HCT116 (cell line): ENCODE results near the gene VIT. TPM values are rescaled to one million over a fixed set of nuclear protein-coding genes. Genes with fewer than 3 reads are reported as not detected.

Source experiments
- ATAC-seq: fragments of 200-7000 bp; cut with Tn5 transposase; 2 replicates; pipeline ENCODE4 v1.9.1; 2020; ENCODE audit warnings: mild to moderate bottlenecking, moderate library complexity
- BruUV-seq: library from RNA; stranded (reverse); fragments of 400-500 nt; replicated peaks from 2 replicates; lab custom pipeline; 2021; lab: Mats Ljungman, UMichigan
- CTCF ChIA-PET: fragments of 300-600 bp; sonication (Branson Sonifier 250); formaldehyde crosslinking; loops from one replicate; lab custom pipeline; 2021; ENCODE audit warnings: antibody characterized with exemption; lab: Charles Lee
- POLR2A ChIA-PET: fragments of 300-600, 350-600 bp; sonication (Branson Sonifier 250); formaldehyde crosslinking; loops from one replicate; lab custom pipeline; 2021; ENCODE audit warnings: antibody characterized with exemption; lab: Charles Lee
- RAD21 ChIA-PET, 2 experiments: fragments of 300-600 bp; sonication (Branson Sonifier 250); formaldehyde crosslinking; loops; one replicate each; lab custom pipeline; 2023; ENCODE audit warnings: low total read pairs in 2 of 2; ENCODE audit not compliant: uncharacterized antibody in 2 of 2, unreplicated experiment in 2 of 2, low non-redundant PET in 1 of 2; lab: Charles Lee
- DNase-seq: peaks from one replicate; pipeline ENCODE4 v3.0.0-alpha.2; 2010; ENCODE audit warnings: low read depth, low spot score
- H2AFZ ChIP-seq: fragments of 200-600 bp; shearing (Covaris generic), sonication (generic); 2 replicates; pipeline ENCODE4 v1.6.1; 2017; ENCODE audit warnings: low read depth, mixed run types, mixed read lengths, antibody characterized with exemption, low read length; ENCODE audit not compliant: poor library complexity, severe bottlenecking
- H3K27ac ChIP-seq: 2 replicates; pipeline ENCODE4 v1.5.1; 2012; ENCODE audit warnings: low read depth, low read length
- H3K27me3 ChIP-seq: fragments of 200-600 bp; sonication (generic); 2 replicates; pipeline ENCODE4 v1.6.1; 2016; ENCODE audit warnings: mixed run types, low read length, mixed read lengths; ENCODE audit not compliant: insufficient read depth
- H3K36me3 ChIP-seq, 2 experiments: fragments of 200-500 bp in 1 of 2; fragments of 200-600 bp in 1 of 2; sonication (Bioruptor generic) in 1 of 2; sonication (generic) in 1 of 2; 2 replicates each; pipeline versions ENCODE4 v1.5.1 to v1.6.1; 2014 to 2016; ENCODE audit warnings: low read length in 2 of 2, inconsistent platforms in 1 of 2, mixed read lengths in 1 of 2, mixed run types in 1 of 2; ENCODE audit not compliant: insufficient read depth in 2 of 2, control insufficient read depth in 1 of 2
- H3K4me1 ChIP-seq, 2 experiments: fragments of 200-600 bp in 1 of 2; sonication (generic) in 1 of 2; 2 replicates each; pipeline versions ENCODE4 v1.5.1 to v1.6.1; 2012 to 2017; ENCODE audit warnings: low read length in 2 of 2, inconsistent platforms in 1 of 2, mild to moderate bottlenecking in 1 of 2, mixed read lengths in 1 of 2, mixed run types in 1 of 2, moderate library complexity in 1 of 2; ENCODE audit not compliant: insufficient read depth in 2 of 2, control insufficient read depth in 1 of 2
- H3K4me2 ChIP-seq: fragments of 200-600 bp; sonication (generic); 2 replicates; pipeline ENCODE4 v1.6.1; 2017; ENCODE audit warnings: mixed run types, low read length, mixed read lengths
- H3K4me3 ChIP-seq, 2 experiments: fragments of 200-600 bp in 1 of 2; sonication (generic) in 1 of 2; replicated peaks in 1 of 2; 2 replicates each; pipeline ENCODE4 v1.5.1; 2011 to 2016; ENCODE audit warnings: low read length in 2 of 2, control low read depth in 1 of 2, low read depth in 1 of 2, mild to moderate bottlenecking in 1 of 2, mixed read lengths in 1 of 2, mixed run types in 1 of 2
- H3K79me2 ChIP-seq: fragments of 200-600 bp; sonication (generic); 2 replicates; pipeline ENCODE4 v1.6.1; 2017; ENCODE audit warnings: mild to moderate bottlenecking, mixed run types, low read length, moderate library complexity, mixed read lengths; ENCODE audit not compliant: insufficient read depth
- H3K9ac ChIP-seq: fragments of 200-600 bp; sonication (generic); 2 replicates; pipeline ENCODE4 v1.6.1; 2016; ENCODE audit warnings: low read length, mixed read lengths
- H3K9me2 ChIP-seq: fragments of 200-600 bp; sonication (generic), shearing (Covaris generic); 2 replicates; pipeline ENCODE4 v1.6.1; 2017; ENCODE audit warnings: mixed run types, mild to moderate bottlenecking, moderate library complexity; ENCODE audit not compliant: insufficient read depth
- H3K9me3 ChIP-seq, 2 experiments: fragments of 200-500 bp in 1 of 2; fragments of 200-600 bp in 1 of 2; sonication (Bioruptor generic) in 1 of 2; sonication (generic) in 1 of 2; 2 replicates each; pipeline ENCODE4 v1.6.1; 2014 to 2017; ENCODE audit warnings: low read length in 2 of 2, mixed read lengths in 2 of 2, inconsistent platforms in 1 of 2, low read depth in 1 of 2, mild to moderate bottlenecking in 1 of 2, mixed run types in 1 of 2, moderate library complexity in 1 of 2; ENCODE audit not compliant: control insufficient read depth in 1 of 2, insufficient read depth in 1 of 2
- H4K20me1 ChIP-seq: fragments of 200-600 bp; sonication (generic), shearing (Covaris generic); 2 replicates; pipeline ENCODE4 v1.6.1; 2017; ENCODE audit warnings: mixed run types, mild to moderate bottlenecking, moderate library complexity; ENCODE audit not compliant: insufficient read depth
- CBX3 ChIP-seq: IDR thresholded peaks from 2 replicates; pipeline ENCODE4 v1.6.1; 2012; ENCODE audit warnings: low read depth
- POLR2A ChIP-seq: IDR thresholded peaks from 2 replicates; pipeline ENCODE4 v1.7.0; 2011; ENCODE audit warnings: borderline replicate concordance; ENCODE audit not compliant: insufficient read depth, insufficient read length; ENCODE audit errors: extremely low read depth
- POLR2AphosphoS5 ChIP-seq: IDR thresholded peaks from 2 replicates; pipeline ENCODE4 v1.6.1; 2011; ENCODE audit warnings: mild to moderate bottlenecking, low read depth, low read length, moderate library complexity
- SIN3A ChIP-seq: IDR thresholded peaks from 2 replicates; pipeline ENCODE4 v1.6.1; 2012; ENCODE audit warnings: low read depth
- SP1 ChIP-seq: IDR thresholded peaks from 2 replicates; pipeline ENCODE4 v1.6.1; 2012; ENCODE audit warnings: low read depth
- SRF ChIP-seq: IDR thresholded peaks from 2 replicates; pipeline ENCODE4 v1.6.1; 2012; ENCODE audit warnings: low read depth
- TCF7L2 ChIP-seq: IDR thresholded peaks from 2 replicates; pipeline ENCODE4 v1.7.0; 2011; ENCODE audit warnings: borderline replicate concordance, inconsistent platforms; ENCODE audit not compliant: insufficient read depth, insufficient read length; ENCODE audit errors: extremely low read depth
- ZNF274 ChIP-seq: fragments of 200-500 bp; sonication (Bioruptor generic); IDR thresholded peaks from 2 replicates; pipeline ENCODE4 v1.6.1; 2014; ENCODE audit warnings: mild to moderate bottlenecking, low read depth, low read length, inconsistent platforms
- intact Hi-C: fragments of 100-400 bp; cut with micrococcal nuclease; formaldehyde crosslinking; loops from 2 replicates; pipeline ENCODE4 v1.10.0; 2022
- total RNA-seq: library from RNA; stranded (reverse); gene quantifications from one replicate; pipeline ENCODE4 v1.2.1, GENCODE V29; 2021; ENCODE audit not compliant: unreplicated experiment
- TF ChIP-seq, protein P1 (sequence below), 3 experiments: fragments of 200-600 bp in 1 of 3; sonication (generic) in 1 of 3; IDR thresholded peaks in 2 of 3; conservative IDR thresholded peaks in 1 of 3; 2 replicates each; pipeline ENCODE4 v1.5.1; 2012 to 2017; ENCODE audit warnings: low read depth in 2 of 3, low read length in 2 of 3, antibody characterized with exemption in 1 of 3, borderline replicate concordance in 1 of 3, control low read depth in 1 of 3, mild to moderate bottlenecking in 1 of 3, mixed read lengths in 1 of 3, mixed run types in 1 of 3, moderate library complexity in 1 of 3; ENCODE audit not compliant: insufficient read depth in 1 of 3
- TF ChIP-seq, protein P2 (sequence below): IDR thresholded peaks from 2 replicates; pipeline ENCODE4 v1.6.1; 2012
- TF ChIP-seq, protein P3 (sequence below): IDR thresholded peaks from 2 replicates; pipeline ENCODE4 v1.6.1; 2012; ENCODE audit warnings: low read depth
- TF ChIP-seq, protein P4 (sequence below): IDR thresholded peaks from 2 replicates; pipeline ENCODE4 v1.6.1; 2011; ENCODE audit warnings: mild to moderate bottlenecking, low read length, moderate library complexity; ENCODE audit not compliant: insufficient replicate concordance; ENCODE audit errors: extremely low read depth

The VIT gene
- total RNA-seq, 1 experiment from 2014 or later = not detected

DNA sequence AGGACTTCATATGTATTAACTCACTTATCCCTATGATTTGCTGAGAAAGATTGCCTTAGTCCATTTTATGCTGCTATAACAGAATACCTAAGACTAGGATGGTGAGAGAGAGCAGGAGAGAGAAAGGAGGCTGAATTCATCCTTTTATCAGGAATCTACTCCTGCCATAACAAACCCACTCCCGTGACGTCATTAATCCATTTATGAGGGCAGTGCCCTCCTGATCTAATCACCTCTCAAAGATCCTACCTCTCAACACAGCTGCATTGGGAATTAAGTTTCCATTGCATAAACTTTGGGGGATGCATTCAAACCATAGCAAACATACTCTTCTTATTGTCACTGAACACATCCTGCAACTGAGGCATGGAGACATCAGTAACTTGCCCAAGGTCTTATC lies 122.0 kb downstream of the VIT start:
- RAD21 ChIA-PET = no interaction called here
- H3K9me3 ChIP-seq = no peaks in the 10 kb centered on the region
- TF ChIP-seq, protein P1, sequence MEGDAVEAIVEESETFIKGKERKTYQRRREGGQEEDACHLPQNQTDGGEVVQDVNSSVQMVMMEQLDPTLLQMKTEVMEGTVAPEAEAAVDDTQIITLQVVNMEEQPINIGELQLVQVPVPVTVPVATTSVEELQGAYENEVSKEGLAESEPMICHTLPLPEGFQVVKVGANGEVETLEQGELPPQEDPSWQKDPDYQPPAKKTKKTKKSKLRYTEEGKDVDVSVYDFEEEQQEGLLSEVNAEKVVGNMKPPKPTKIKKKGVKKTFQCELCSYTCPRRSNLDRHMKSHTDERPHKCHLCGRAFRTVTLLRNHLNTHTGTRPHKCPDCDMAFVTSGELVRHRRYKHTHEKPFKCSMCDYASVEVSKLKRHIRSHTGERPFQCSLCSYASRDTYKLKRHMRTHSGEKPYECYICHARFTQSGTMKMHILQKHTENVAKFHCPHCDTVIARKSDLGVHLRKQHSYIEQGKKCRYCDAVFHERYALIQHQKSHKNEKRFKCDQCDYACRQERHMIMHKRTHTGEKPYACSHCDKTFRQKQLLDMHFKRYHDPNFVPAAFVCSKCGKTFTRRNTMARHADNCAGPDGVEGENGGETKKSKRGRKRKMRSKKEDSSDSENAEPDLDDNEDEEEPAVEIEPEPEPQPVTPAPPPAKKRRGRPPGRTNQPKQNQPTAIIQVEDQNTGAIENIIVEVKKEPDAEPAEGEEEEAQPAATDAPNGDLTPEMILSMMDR (IDR thresholded peaks at IDR 0.05 in 2 of 3, conservative IDR thresholded peaks at IDR 0.05 in 1 of 3; ENCODE audit: borderline replicate concordance in 1 of 3, insufficient read depth in 1 of 3, low read depth in 2 of 3, low read length in 2 of 3) = no peak
- H3K79me2 ChIP-seq = no peaks in the 10 kb centered on the region
- H3K9ac ChIP-seq = no peak overlapping the region
- H3K27ac ChIP-seq = no peak overlapping the region
- H3K36me3 ChIP-seq = no peaks in the 10 kb centered on the region
- no peaks in the 10 kb centered on the region for H3K27me3 ChIP-seq
- H3K9me2 ChIP-seq = no peaks in the 10 kb centered on the region
- CTCF ChIA-PET = no interaction called here
- DNase-seq (no peak), ATAC-seq (no peak)
- intact Hi-C loops = no loop called here
- no peak overlapping the region for H3K4me3 ChIP-seq
- no peaks in the 10 kb centered on the region for H3K4me1 ChIP-seq
- no peak overlapping the region for H2AFZ ChIP-seq
- no peak overlapping the region for H3K4me2 ChIP-seq
- POLR2A ChIA-PET = no interaction called here
- BruUV-seq = no TSS peak
- H4K20me1 ChIP-seq = no peaks in the 10 kb centered on the region

DNA sequence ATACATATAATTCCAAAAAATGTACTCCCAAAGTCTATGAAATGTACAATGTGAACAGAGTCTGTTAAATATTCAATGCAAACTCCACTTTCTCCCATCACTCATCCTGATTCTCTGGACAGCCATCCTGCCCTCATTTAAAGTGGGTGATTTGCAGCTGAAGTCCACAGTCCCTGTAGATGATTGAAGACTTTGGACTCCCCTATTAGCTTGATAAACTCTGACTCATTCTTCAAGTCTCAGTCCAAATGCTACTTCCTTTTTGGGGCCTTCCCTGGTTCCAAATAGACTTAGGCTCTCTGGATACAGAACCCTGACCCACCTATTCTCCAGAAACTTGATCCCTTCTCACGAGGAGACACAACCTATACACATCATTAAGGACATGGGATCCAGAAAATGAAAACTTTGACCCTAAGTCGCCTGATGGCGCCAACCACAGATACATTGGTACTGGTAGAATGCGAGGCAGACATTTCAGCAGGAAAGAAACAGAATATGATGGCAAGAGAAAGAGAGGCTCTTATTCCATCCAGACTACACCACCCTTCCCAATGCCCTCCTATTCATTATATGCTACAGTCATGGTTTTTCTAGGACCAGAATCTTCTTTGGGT lies 122.7 kb downstream of the VIT start:
- Histone ChIP-seq H3K4me2 (no peak overlapping the region), H4K20me1 (no peaks in the 10 kb centered on the region), H3K36me3 (no peaks in the 10 kb centered on the region), H3K27me3 (no peaks in the 10 kb centered on the region), H3K4me1 (no peaks in the 10 kb centered on the region), H3K9me2 (no peaks in the 10 kb centered on the region), H3K79me2 (no peaks in the 10 kb centered on the region), H3K4me3 (no peak overlapping the region), H3K27ac (no peak overlapping the region), H2AFZ (no peak overlapping the region), H3K9ac (no peak overlapping the region), H3K9me3 (no peaks in the 10 kb centered on the region)
- ChIA-PET CTCF (no interaction called here), RAD21 (no interaction called here), POLR2A (no interaction called here)
- intact Hi-C loops = no loop called here
- DNase-seq (no peak), ATAC-seq (no peak)
- BruUV-seq = no TSS peak
- TF ChIP-seq SP1 = no peak
- TF ChIP-seq POLR2A = no peak
- TF ChIP-seq, protein P2, sequence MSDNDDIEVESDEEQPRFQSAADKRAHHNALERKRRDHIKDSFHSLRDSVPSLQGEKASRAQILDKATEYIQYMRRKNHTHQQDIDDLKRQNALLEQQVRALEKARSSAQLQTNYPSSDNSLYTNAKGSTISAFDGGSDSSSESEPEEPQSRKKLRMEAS = no peak
- no peak for TF ChIP-seq POLR2AphosphoS5
- no peak for TF ChIP-seq SIN3A
- TF ChIP-seq ZNF274 = no peak
- TF ChIP-seq, protein P3, sequence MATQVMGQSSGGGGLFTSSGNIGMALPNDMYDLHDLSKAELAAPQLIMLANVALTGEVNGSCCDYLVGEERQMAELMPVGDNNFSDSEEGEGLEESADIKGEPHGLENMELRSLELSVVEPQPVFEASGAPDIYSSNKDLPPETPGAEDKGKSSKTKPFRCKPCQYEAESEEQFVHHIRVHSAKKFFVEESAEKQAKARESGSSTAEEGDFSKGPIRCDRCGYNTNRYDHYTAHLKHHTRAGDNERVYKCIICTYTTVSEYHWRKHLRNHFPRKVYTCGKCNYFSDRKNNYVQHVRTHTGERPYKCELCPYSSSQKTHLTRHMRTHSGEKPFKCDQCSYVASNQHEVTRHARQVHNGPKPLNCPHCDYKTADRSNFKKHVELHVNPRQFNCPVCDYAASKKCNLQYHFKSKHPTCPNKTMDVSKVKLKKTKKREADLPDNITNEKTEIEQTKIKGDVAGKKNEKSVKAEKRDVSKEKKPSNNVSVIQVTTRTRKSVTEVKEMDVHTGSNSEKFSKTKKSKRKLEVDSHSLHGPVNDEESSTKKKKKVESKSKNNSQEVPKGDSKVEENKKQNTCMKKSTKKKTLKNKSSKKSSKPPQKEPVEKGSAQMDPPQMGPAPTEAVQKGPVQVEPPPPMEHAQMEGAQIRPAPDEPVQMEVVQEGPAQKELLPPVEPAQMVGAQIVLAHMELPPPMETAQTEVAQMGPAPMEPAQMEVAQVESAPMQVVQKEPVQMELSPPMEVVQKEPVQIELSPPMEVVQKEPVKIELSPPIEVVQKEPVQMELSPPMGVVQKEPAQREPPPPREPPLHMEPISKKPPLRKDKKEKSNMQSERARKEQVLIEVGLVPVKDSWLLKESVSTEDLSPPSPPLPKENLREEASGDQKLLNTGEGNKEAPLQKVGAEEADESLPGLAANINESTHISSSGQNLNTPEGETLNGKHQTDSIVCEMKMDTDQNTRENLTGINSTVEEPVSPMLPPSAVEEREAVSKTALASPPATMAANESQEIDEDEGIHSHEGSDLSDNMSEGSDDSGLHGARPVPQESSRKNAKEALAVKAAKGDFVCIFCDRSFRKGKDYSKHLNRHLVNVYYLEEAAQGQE = no peak
- no peak for TF ChIP-seq TCF7L2
- no peak for TF ChIP-seq CBX3
- TF ChIP-seq SRF = no peak
- TF ChIP-seq, protein P4, sequence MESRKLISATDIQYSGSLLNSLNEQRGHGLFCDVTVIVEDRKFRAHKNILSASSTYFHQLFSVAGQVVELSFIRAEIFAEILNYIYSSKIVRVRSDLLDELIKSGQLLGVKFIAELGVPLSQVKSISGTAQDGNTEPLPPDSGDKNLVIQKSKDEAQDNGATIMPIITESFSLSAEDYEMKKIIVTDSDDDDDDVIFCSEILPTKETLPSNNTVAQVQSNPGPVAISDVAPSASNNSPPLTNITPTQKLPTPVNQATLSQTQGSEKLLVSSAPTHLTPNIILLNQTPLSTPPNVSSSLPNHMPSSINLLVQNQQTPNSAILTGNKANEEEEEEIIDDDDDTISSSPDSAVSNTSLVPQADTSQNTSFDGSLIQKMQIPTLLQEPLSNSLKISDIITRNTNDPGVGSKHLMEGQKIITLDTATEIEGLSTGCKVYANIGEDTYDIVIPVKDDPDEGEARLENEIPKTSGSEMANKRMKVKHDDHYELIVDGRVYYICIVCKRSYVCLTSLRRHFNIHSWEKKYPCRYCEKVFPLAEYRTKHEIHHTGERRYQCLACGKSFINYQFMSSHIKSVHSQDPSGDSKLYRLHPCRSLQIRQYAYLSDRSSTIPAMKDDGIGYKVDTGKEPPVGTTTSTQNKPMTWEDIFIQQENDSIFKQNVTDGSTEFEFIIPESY = no peak
